Activated CD8-positive, alpha-beta memory T cell treated with anti-CD3 and anti-CD28 coated beads for 48 hours (primary cell): Measurements from ENCODE around the gene ATP8B2.
"Not testable (repeated sequence)": the region's sequence is repeated elsewhere in the genome, so short reads cannot be mapped to it uniquely, and the experiment has no call there.

Experiments
- DNase-seq, 3 experiments: peaks; one replicate each; pipeline ENCODE4 v3.0.0-alpha.2; 2020; ENCODE audit warnings: low read depth in 2 of 3, low spot score in 2 of 3

ATP8B2 gene

GRCh38 chr1:154324669-154325582 is at the start of gene ATP8B2:
Gene ATP8B2, plus strand, starts transcription at chr1:154325525. Its CDS starts 2,617 bp downstream, at chr1:154328142.
- peak in 2 of 3 experiments; percentile 59 to 79 for DNase-seq

GRCh38 chr1:154276797-154277196 is 48.5 kb upstream of the ATP8B2 start:
- no peak for DNase-seq

- not testable (repeated sequence) for DNase-seq
These were observed 37.7 kb upstream of the ATP8B2 start for GRCh38 chr1:154287591-154287990.

GRCh38 chr1:154288661-154289060 is 36.7 kb upstream of the ATP8B2 start:
- no peak for DNase-seq

- no peak for DNase-seq
These were observed 34.4 kb upstream of the ATP8B2 start for GRCh38 chr1:154290921-154291320.

GRCh38 chr1:154295408-154296235 is 29.7 kb upstream of the ATP8B2 start:
- no peak for DNase-seq

GRCh38 chr1:154301582-154301981 is 23.7 kb upstream of the ATP8B2 start:
- no peak for DNase-seq

GRCh38 chr1:154304664-154305337 is 20.5 kb upstream of the ATP8B2 start:
- DNase-seq: peak in 1 of 3 experiments; percentile 24

GRCh38 chr1:154306151-154306550 is 19.2 kb upstream of the ATP8B2 start:
- DNase-seq: no peak

GRCh38 chr1:154307670-154308270 is 17.6 kb upstream of the ATP8B2 start:
- DNase-seq: not testable (repeated sequence)

- not testable (repeated sequence) for DNase-seq
These were observed 16.2 kb upstream of the ATP8B2 start for GRCh38 chr1:154309136-154309535.

- not testable (repeated sequence) for DNase-seq
These were observed 12.9 kb upstream of the ATP8B2 start for GRCh38 chr1:154312229-154313065.

GRCh38 chr1:154313066-154313356 is 12.3 kb upstream of the ATP8B2 start:
- no peak for DNase-seq

- not testable (repeated sequence) for DNase-seq
These were observed 11.1 kb upstream of the ATP8B2 start for GRCh38 chr1:154314226-154314625.

- no peak for DNase-seq
These were observed 8.6 kb upstream of the ATP8B2 start for GRCh38 chr1:154316704-154317103.

- DNase-seq: no peak
These were observed 6.9 kb upstream of the ATP8B2 start for GRCh38 chr1:154318386-154318785.

- DNase-seq: no peak
These were observed 4.3 kb upstream of the ATP8B2 start, which contains the start of gene AQP10 for GRCh38 chr1:154320882-154321608. Gene AQP10, plus strand, starts transcription at chr1:154321093. Its CDS starts 63 bp downstream, at chr1:154321156.

GRCh38 chr1:154321609-154321934 is 3.8 kb upstream of the ATP8B2 start:
- DNase-seq: not testable (repeated sequence)

- DNase-seq: no peak
These were observed 1.8 kb upstream of the ATP8B2 start for GRCh38 chr1:154323493-154323892.
